K562 (cell line): ENCODE results near the gene CKLF. TPM values are rescaled to one million over a fixed set of nuclear protein-coding genes. Genes with fewer than 3 reads are reported as not detected.

Experiments
- ATAC-seq: fragments of 200-7000 bp; cut with Tn5 transposase; 3 replicates; pipeline ENCODE4 v1.9.1; 2020; ENCODE audit warnings: moderate library complexity
- BruUV-seq: library from RNA; stranded (reverse); fragments of 400-500 nt; replicated peaks from 2 replicates; lab custom pipeline; 2021; lab: Mats Ljungman, UMichigan
- CTCF ChIA-PET: fragments of 300-600 bp; formaldehyde crosslinking; extraction: SDS; loops from one replicate; lab custom pipeline; 2021; ENCODE audit warnings: low intra/inter-chr PET ratio; lab: Yijun Ruan, JAX
- POLR2A ChIA-PET: fragments of 300-600, 350-650 bp; sonication (Branson Sonifier 250); formaldehyde crosslinking; extraction: SDS; loops from one replicate; lab custom pipeline; 2021; ENCODE audit warnings: antibody characterized with exemption, inconsistent platforms; lab: Yijun Ruan, JAX
- DNase-seq, 4 experiments: peaks; one replicate each; pipeline versions ENCODE4 v3.0.0 to v3.0.0-alpha.2; 2011 to 2018; ENCODE audit warnings: low spot score in 3 of 4, mixed read lengths in 3 of 4; ENCODE audit errors: extremely low read depth in 1 of 4
- FAIRE-seq: peaks from 2 replicates; lab custom pipeline; 2011; peaks lifted over from hg19 to GRCh38; lab: Jason Lieb, UNC
- H2AFZ ChIP-seq: 2 replicates; pipeline ENCODE4 v1.6.0; 2011; ENCODE audit warnings: low read depth, low read length, control low read depth, inconsistent platforms
- H3K27ac ChIP-seq: fragments of 200-600 bp; 3 replicates; pipeline ENCODE4 v1.8.0; 2011; ENCODE audit warnings: low read depth, mild to moderate bottlenecking, control low read depth, inconsistent platforms, low read length, moderate library complexity, mixed read lengths; ENCODE audit errors: extremely low read depth
- H3K27me3 ChIP-seq, 2 experiments: fragments of 300-600 bp in 1 of 2; 2 replicates in 1 of 2; 3 replicates in 1 of 2; pipeline versions ENCODE4 v1.6.0 to v1.8.0; 2011; ENCODE audit warnings: inconsistent platforms in 2 of 2, low read length in 2 of 2, mild to moderate bottlenecking in 1 of 2, mixed read lengths in 1 of 2, moderate library complexity in 1 of 2; ENCODE audit not compliant: control insufficient read depth in 2 of 2, insufficient read depth in 2 of 2
- H3K36me3 ChIP-seq: fragments of 300-600 bp; 3 replicates; pipeline ENCODE4 v1.8.0; 2011; ENCODE audit warnings: mild to moderate bottlenecking, low read length, inconsistent platforms; ENCODE audit not compliant: control insufficient read depth, insufficient read depth
- H3K4me1 ChIP-seq, 2 experiments: fragments of 200-600 bp in 1 of 2; replicated peaks in 1 of 2; 2 replicates in 1 of 2; 3 replicates in 1 of 2; pipeline versions ENCODE4 v1.5.1 to v1.8.0; 2011; ENCODE audit warnings: inconsistent platforms in 2 of 2, low read length in 2 of 2, mild to moderate bottlenecking in 1 of 2, mixed read lengths in 1 of 2, moderate library complexity in 1 of 2; ENCODE audit not compliant: control insufficient read depth in 2 of 2, insufficient read depth in 2 of 2
- H3K4me2 ChIP-seq: 2 replicates; pipeline ENCODE4 v1.6.1; 2011; ENCODE audit warnings: low read length, control low read depth, inconsistent platforms, mixed read lengths; ENCODE audit not compliant: insufficient read depth
- H3K4me3 ChIP-seq: fragments of 200-600 bp; sonication (generic), shearing (Covaris generic); 2 replicates; pipeline ENCODE4 v1.5.1; 2016; ENCODE audit warnings: control low read depth, inconsistent platforms
- H3K79me2 ChIP-seq: fragments of 200-600 bp; 3 replicates; pipeline ENCODE4 v1.8.0; 2011; ENCODE audit warnings: low read length, inconsistent platforms; ENCODE audit not compliant: control insufficient read depth, insufficient read depth
- H3K9ac ChIP-seq, 2 experiments: 2 replicates each; pipeline versions ENCODE4 v1.6.0 to v1.6.1; 2011; ENCODE audit warnings: low read depth in 2 of 2, low read length in 2 of 2, control low read depth in 1 of 2, inconsistent platforms in 1 of 2, mild to moderate bottlenecking in 1 of 2, mixed read lengths in 1 of 2; ENCODE audit not compliant: insufficient read depth in 1 of 2
- H3K9me1 ChIP-seq: one replicate; pipeline ENCODE4 v1.6.0; 2011; ENCODE audit warnings: inconsistent platforms, mild to moderate bottlenecking, low read length, moderate library complexity; ENCODE audit not compliant: control insufficient read depth, insufficient read depth
- H3K9me3 ChIP-seq: replicated peaks from 2 replicates; pipeline ENCODE4 v1.5.1; 2011; ENCODE audit warnings: low read depth, low read length, inconsistent platforms; ENCODE audit not compliant: control insufficient read depth, insufficient read depth
- H4K20me1 ChIP-seq: replicated peaks from 2 replicates; pipeline ENCODE4 v1.6.1; 2011; ENCODE audit warnings: low read length, inconsistent platforms, mixed read lengths; ENCODE audit not compliant: control insufficient read depth, insufficient read depth
- C11orf30 ChIP-seq: fragments of 450-650 bp; IDR thresholded peaks from 2 replicates; pipeline ENCODE4 v1.6.1; 2016; ENCODE audit warnings: low read depth, mild to moderate bottlenecking
- NR2F6 ChIP-seq: fragments of 450-650 bp; formaldehyde crosslinking; IDR thresholded peaks from 2 replicates; pipeline ENCODE4 v1.4.0; 2020; ENCODE audit warnings: mild to moderate bottlenecking
- PRMT5 ChIP-seq: sonication (generic); formaldehyde crosslinking; IDR thresholded peaks from 2 replicates; pipeline ENCODE4 v1.5.0; 2020; ENCODE audit warnings: missing genetic modification reagents
- SMARCB1 ChIP-seq: IDR thresholded peaks from 2 replicates; pipeline ENCODE4 v1.6.1; 2011; ENCODE audit warnings: improper control_type of control experiment, low read depth; ENCODE audit not compliant: insufficient read length
- XRCC5 ChIP-seq: fragments of 200-400 bp; formaldehyde crosslinking; IDR thresholded peaks from 2 replicates; pipeline ENCODE4 v1.6.1; 2017; ENCODE audit warnings: low read depth, mild to moderate bottlenecking, low read length
- ZNF224 ChIP-seq: sonication (generic); formaldehyde crosslinking; IDR thresholded peaks from 2 replicates; pipeline ENCODE4 v1.8.0; 2022; ENCODE audit warnings: mild to moderate bottlenecking, missing genetic modification reagents
- ZNF232 ChIP-seq: sonication (generic); formaldehyde crosslinking; IDR thresholded peaks from 2 replicates; pipeline ENCODE4 v1.8.0; 2022; ENCODE audit warnings: mild to moderate bottlenecking, missing genetic modification reagents
- ZNF316 ChIP-seq: fragments of 450-650 bp; IDR thresholded peaks from 2 replicates; pipeline ENCODE4 v1.6.1; 2016
- WGBS: fragments of 100-300 bp; shearing (Covaris generic); methylation state at CpG from one replicate; pipeline ENCODE4 v1.1.6; 2016; ENCODE audit warnings: low coverage, mixed read lengths; ENCODE audit not compliant: insufficient coverage; ENCODE audit errors: missing lambda C conversion rate; 5-methylcytosine and 5-hydroxymethylcytosine counted together
- in situ Hi-C: fragments of 300-500 bp; cut with MboI; formaldehyde crosslinking; loops from 4 replicates; pipeline ENCODE4 v1.15.0; 2018; ENCODE audit warnings: inconsistent platforms, mixed read lengths
- intact Hi-C: fragments of 100-400 bp; cut with micrococcal nuclease; formaldehyde crosslinking; loops from 2 replicates; pipeline ENCODE4 v1.14.2; 2022
- polyA plus RNA-seq, 8 experiments: library from polyadenylated mRNA; depleted of rRNA in 4 of 8; stranded (reverse) in 5 of 8; unstranded in 3 of 8; fragments of >200 nt; fragmentation: Nextera tagmentation in 2 of 8; fragmentation: Illumina TruSeq in 1 of 8; extraction: Ambion mirVana in 2 of 8; extraction: Trizol in 1 of 8; gene quantifications; 2 replicates each; pipeline versions ENCODE4 v1.2.1 to v1.2.3, GENCODE V29; 2011 to 2014; ENCODE audit warnings: inconsistent platforms in 1 of 8, missing spikeins in 1 of 8
- total RNA-seq, 7 experiments: library from RNA; depleted of rRNA in 6 of 7; stranded (reverse); fragments of >200 nt in 6 of 7; fragmentation: Illumina TruSeq in 2 of 7; extraction: Trizol in 2 of 7; gene quantifications; 2 replicates each; pipeline versions ENCODE4 v1.2.1 to v1.2.3, GENCODE V29; 2011 to 2021; ENCODE audit warnings: low replicate concordance in 1 of 7
- TF ChIP-seq, protein P1 (sequence below): fragments of 450-650 bp; formaldehyde crosslinking; IDR thresholded peaks from 2 replicates; pipeline ENCODE4 v1.4.0; 2022; ENCODE audit warnings: missing genetic modification characterization
- TF ChIP-seq, protein P2 (sequence below): fragments of 450-650 bp; IDR thresholded peaks from 2 replicates; pipeline ENCODE4 v1.6.1; 2017; ENCODE audit warnings: antibody characterized with exemption

Gene CKLF
- total and polyA plus RNA-seq, 9 of the 15 experiments (the other 6 are each of a cell fraction or from before 2014, with no cell fraction given) = 84.8 to 322 (median 118) TPM

DNA sequence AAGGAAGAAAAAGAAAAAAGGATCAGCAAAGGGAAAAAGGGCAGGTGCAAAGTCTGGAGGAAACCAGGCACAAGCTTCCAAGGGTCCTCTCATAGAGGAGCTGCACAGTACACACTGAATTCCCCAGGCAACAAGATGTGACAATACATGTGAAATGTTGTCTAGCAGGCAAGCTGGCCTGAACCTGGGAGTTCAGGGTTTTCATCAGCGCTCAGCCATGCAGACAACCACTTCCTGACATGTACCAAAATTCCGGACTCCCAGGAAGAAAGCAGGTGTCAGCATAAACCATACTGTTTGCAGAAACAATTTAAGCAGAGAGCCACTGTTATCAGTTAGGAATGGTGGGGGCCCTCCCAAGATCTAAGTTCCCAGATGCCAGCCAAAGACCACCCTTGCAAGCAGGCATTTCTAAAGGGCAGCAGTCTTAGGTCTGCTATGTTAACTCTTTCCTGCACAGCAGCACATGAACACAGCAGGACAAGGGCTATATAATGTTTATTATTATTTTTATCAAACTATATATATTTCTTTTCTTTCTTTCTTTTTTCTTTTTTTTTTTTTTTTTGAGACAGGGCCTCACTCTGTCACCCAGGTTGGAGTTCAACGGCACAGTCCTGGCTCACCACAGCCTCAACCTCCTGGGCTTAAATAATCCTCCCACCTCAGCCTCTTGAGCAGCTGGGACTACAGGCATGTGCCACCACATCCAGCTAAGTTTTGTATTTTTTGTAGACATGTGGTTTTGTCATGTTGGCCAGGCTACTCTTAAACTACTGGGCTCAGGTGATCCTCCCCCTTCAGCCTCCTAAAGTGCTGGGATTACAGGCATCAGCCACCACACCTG lies 12.5 kb upstream of the CKLF start:
- Histone ChIP-seq H3K36me3 (peaks cover 3% of the 10 kb centered on the region; the same call in 1 of the 3 replicates), H3K9me1 (no peaks in the 10 kb centered on the region), H2AFZ (no peak overlapping the region), H3K27me3 (no peaks in the 10 kb centered on the region), H3K9me3 (no peaks in the 10 kb centered on the region), H3K4me2 (no peak overlapping the region), H3K79me2 (no peaks in the 10 kb centered on the region), H3K27ac (no peak overlapping the region), H3K4me3 (no peak overlapping the region), H4K20me1 (no peaks in the 10 kb centered on the region), H3K4me1 (0 out of 5 replicates have a peak, but pooled peaks cover 0 to 1% of the 10 kb centered on the region in 2 experiments), H3K9ac (no peak overlapping the region)
- in situ Hi-C loops (no loop called here), intact Hi-C loops (no loop called here)
- FAIRE-seq (no peak), DNase-seq (no peak), ATAC-seq (no peak)
- ChIA-PET POLR2A (no interaction called here), CTCF (no interaction called here)
- WGBS = 76% methylated on average over 2 of the region's 3 CpGs
- TF ChIP-seq ZNF224 (CRISPR knock-in tag) (no peak), XRCC5 (no peak), ZNF232 (no peak), NR2F6 (no peak), ZNF316 (0 out of 2 replicates have a peak, but pooled peaks have one; percentile 39), SMARCB1 (no peak), C11orf30 (peak; percentile 35; the same call in 1 of the 2 replicates), PRMT5 (no peak)
- TF ChIP-seq, protein P1, sequence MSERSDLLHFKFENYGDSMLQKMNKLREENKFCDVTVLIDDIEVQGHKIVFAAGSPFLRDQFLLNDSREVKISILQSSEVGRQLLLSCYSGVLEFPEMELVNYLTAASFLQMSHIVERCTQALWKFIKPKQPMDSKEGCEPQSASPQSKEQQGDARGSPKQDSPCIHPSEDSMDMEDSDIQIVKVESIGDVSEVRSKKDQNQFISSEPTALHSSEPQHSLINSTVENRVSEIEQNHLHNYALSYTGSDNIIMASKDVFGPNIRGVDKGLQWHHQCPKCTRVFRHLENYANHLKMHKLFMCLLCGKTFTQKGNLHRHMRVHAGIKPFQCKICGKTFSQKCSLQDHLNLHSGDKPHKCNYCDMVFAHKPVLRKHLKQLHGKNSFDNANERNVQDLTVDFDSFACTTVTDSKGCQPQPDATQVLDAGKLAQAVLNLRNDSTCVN (CRISPR knock-in tag) = no peak
- TF ChIP-seq, protein P2, sequence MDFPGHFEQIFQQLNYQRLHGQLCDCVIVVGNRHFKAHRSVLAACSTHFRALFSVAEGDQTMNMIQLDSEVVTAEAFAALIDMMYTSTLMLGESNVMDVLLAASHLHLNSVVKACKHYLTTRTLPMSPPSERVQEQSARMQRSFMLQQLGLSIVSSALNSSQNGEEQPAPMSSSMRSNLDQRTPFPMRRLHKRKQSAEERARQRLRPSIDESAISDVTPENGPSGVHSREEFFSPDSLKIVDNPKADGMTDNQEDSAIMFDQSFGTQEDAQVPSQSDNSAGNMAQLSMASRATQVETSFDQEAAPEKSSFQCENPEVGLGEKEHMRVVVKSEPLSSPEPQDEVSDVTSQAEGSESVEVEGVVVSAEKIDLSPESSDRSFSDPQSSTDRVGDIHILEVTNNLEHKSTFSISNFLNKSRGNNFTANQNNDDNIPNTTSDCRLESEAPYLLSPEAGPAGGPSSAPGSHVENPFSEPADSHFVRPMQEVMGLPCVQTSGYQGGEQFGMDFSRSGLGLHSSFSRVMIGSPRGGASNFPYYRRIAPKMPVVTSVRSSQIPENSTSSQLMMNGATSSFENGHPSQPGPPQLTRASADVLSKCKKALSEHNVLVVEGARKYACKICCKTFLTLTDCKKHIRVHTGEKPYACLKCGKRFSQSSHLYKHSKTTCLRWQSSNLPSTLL = no peak
- no TSS peak for BruUV-seq
